Sigmoid colon (tissue), 4 donors: ENCODE measurements around the gene CRELD2.

ENCODE experiments used
- CTCF ChIP-seq, 4 experiments: fragments of 450-650 bp in 3 of 4; fragments of 200-600 bp in 1 of 4; IDR thresholded peaks; one replicate each; pipeline ENCODE4 v1.5.1; 2016 to 2019; ENCODE audit warnings: antibody characterized with exemption in 4 of 4, mild to moderate bottlenecking in 3 of 4, moderate library complexity in 2 of 4
- EP300 ChIP-seq, 4 donors: sonication (generic); formaldehyde crosslinking; IDR thresholded peaks; one replicate each; pipeline ENCODE4 v1.6.1; 2017; ENCODE audit warnings: antibody characterized with exemption in 4 of 4
- POLR2A ChIP-seq, 2 donors: fragments of 450-650 bp; IDR thresholded peaks; one replicate each; pipeline ENCODE4 v1.6.1; 2016; ENCODE audit warnings: antibody characterized with exemption in 2 of 2, mild to moderate bottlenecking in 2 of 2, moderate library complexity in 2 of 2

- TF ChIP-seq CTCF (IDR thresholded peaks at IDR 0.05): no peak
- no peak for TF ChIP-seq POLR2A (IDR thresholded peaks at IDR 0.05)
- TF ChIP-seq EP300 (IDR thresholded peaks at IDR 0.05): no peak
Observed at GRCh38 chr22:49906799-49907290, 11.6 kb upstream of the CRELD2 start.
